Choroid plexus epithelial cell (primary cell): ENCODE measurements around the gene AP4S1.
"Not testable (repeated sequence)": the region's sequence is repeated elsewhere in the genome, so short reads cannot be mapped to it uniquely, and the experiment has no call there.

ENCODE experiments used
- DNase-seq: peaks from one replicate; pipeline ENCODE4 v3.0.0-alpha.2; 2010; ENCODE audit warnings: low read depth
- H3K4me3 ChIP-seq: 2 replicates; pipeline ENCODE4 v1.5.1; 2011; ENCODE audit warnings: low read depth, mild to moderate bottlenecking, control low read depth, low read length, moderate library complexity
- TF ChIP-seq, protein P1 (sequence below): conservative IDR thresholded peaks from 2 replicates; pipeline ENCODE4 v1.5.1; 2011; ENCODE audit warnings: low read depth, mild to moderate bottlenecking, control low read depth, inconsistent platforms, low read length, moderate library complexity

AP4S1 gene

DNA sequence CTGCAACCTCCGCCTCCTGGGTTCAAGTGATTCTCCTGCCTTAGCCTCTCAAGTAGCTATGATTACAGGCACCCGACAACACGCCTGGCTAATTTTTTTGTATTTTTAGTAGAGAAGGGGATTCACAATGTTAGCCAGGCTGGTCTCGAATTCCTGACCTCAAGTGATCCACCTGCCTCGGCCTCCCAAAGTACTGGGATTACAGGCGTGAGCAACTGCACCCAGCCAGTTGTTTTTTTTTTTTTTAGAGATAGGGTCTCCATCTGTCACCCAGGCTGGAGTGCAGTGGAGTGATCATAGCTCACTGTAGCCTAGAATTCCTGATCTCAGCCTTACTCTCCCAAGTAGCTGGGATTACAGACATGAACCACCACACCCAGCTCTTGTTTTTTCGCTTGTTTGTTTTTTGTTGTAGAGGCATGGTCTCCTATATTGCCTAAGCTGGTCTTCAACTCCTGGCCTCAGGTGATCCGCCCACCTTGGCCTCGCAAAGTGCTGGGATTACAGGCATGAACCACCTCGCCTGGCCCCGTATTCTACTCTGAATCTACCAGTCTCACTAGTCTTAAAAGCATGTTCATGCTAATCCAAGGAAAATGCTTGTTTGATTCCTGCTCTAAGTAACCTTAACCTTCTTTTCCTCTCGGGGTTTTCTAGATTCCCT is 32.4 kb downstream of the AP4S1 start:
- no peak for DNase-seq
- H3K4me3 ChIP-seq, result no peak overlapping the region
- TF ChIP-seq, protein P1, sequence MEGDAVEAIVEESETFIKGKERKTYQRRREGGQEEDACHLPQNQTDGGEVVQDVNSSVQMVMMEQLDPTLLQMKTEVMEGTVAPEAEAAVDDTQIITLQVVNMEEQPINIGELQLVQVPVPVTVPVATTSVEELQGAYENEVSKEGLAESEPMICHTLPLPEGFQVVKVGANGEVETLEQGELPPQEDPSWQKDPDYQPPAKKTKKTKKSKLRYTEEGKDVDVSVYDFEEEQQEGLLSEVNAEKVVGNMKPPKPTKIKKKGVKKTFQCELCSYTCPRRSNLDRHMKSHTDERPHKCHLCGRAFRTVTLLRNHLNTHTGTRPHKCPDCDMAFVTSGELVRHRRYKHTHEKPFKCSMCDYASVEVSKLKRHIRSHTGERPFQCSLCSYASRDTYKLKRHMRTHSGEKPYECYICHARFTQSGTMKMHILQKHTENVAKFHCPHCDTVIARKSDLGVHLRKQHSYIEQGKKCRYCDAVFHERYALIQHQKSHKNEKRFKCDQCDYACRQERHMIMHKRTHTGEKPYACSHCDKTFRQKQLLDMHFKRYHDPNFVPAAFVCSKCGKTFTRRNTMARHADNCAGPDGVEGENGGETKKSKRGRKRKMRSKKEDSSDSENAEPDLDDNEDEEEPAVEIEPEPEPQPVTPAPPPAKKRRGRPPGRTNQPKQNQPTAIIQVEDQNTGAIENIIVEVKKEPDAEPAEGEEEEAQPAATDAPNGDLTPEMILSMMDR, result no peak

DNA sequence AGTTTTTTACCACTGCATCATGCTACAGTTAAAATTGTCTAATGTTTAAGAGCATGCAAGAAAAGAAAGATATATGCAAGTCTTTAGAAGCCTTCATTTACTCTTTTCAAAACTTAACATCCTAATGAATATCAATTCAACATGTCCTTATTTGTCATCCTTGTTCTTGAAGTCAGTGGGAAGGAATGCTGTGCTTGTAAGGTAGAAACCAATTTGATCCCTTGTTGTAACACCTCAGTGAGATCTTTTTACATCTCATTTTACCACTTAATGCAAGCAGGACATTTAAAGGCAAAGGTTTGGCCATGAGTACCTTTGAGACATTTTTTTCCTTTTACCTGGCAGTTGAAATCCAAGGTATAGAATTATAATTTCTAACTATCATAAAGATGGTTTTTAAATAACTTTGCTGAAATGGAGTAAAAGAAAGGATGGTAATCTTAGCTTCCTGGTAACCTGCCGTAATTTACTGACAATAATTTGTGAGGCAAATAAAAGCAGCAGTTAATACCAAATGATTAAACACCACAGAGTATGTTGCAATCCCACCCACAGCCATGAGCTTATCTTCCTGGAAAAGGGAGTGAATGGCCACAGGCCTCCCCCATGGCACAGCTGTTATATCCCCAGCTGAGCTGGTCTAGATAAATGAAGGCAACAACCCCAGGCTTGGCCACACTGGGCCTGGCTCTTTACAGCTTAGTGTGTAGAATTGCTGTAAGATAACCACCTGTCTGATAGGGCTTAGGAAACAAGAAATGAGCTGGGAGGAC is 33.9 kb downstream of the AP4S1 start:
- TF ChIP-seq, protein P1, result no peak
- DNase-seq, result peak; percentile 92
- H3K4me3 ChIP-seq, result no peak overlapping the region

DNA sequence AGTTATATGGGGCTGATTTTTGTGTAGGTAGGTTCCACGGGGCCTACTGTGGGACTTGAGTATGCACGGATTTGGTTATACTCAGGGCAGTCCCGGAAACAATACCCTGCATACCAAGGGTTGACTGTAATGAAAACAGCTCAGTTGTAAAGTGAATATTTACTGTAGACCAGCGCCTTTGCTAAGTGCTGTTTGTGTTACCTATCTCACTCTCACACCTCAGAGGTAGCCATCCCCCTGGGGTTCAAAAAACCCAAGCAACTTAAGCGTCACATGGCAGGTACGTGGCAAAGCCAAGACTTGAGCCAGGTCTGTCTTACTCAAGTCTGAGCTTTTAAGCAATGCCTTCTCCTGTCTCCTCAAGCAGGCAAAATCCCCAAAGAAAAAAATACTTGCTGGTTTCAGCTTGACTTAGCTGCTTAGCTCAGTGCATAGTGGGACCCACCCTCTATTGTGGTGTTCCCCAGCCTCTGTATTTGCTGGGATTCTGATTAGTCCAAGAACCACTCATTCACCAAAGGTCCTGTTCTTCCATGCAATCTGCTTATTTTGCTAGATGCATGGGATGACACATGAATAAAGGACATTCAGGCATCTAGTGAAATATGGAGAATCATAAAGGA is 34.9 kb downstream of the AP4S1 start:
- DNase-seq, result no peak
- H3K4me3 ChIP-seq, result no peak overlapping the region
- TF ChIP-seq, protein P1, result no peak

DNA sequence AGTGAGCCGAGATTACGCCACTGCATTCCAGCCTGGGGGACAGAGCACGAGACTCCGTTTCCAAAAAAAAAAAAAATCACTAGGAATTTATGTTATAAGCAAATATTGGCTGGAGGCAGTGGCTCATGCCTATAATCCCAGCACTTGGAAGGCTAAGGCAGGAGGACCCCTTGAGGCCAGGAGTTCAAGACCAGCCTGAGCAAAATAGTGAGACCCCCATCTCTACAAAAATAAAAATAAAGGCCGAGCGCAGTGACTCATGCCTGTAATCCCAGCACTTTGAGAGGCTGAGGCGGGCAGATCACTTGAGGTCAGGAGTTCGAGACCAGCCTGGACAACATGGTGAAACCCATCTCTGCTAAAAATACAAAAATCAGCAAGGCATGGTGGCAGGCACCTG is 37.5 kb downstream of the AP4S1 start:
- DNase-seq, H3K4me3 ChIP-seq: not testable (repeated sequence)

DNA sequence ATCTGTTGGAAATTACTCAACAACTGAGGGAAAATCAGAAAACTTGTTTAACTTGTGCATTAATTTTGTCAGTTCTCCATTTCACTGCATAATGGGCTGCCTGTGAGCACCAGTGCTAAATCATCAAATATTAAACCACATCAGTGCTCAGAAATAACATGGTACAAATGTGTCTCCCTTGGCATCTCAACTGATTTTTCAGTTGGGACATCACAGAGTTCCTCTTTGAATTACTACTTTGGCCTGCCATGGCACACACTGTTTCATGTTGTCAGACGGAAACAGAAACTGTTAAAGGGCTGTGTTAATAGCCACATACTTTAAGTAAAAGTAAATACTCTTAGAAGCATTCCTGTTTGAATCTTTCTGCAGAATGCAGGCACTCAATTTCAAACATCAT is 42.8 kb downstream of the AP4S1 start:
- no peak overlapping the region for H3K4me3 ChIP-seq
- TF ChIP-seq, protein P1, result no peak
- no peak for DNase-seq

DNA sequence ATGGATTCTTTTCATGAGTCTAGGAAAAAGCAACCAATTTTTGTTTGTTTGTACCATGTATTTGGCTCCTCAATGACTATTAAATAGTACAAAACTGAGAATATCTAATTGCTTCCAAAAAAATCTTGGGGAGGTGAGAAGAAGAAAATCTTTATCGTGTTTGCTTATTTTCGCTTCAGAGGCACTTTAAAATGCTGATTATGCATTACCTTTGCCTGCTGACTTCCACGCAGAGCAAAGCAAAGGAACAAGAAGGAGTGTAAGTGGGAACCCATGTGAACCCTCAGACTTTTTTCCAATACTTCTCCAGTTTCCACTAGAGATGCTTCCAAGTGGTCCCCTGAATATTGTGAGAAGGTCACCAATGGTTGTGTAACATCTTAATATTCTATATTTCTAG is 43.9 kb downstream of the AP4S1 start:
- DNase-seq, result no peak
- TF ChIP-seq, protein P1, result no peak
- H3K4me3 ChIP-seq, result no peak overlapping the region

DNA sequence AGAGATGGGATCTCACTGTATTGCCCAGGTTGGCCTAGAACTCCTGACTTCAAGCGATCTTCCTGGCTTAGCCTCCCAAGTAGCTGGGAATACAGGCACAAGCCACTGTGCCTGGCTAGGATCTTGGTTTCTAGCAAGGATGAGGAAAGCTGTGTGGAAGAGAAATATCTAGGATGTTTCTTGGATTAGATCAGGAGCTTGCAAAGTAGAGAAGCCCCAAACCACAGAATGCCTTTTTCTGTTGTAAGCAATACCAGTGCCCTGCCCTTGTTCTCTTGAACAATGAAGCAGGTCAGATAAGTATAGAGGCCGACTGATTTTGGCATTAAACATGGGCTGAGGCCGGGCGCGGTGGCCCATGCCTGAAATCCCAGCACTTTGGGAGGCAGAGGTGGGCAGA is 45.0 kb downstream of the AP4S1 start:
- peak; percentile 90 for DNase-seq
- TF ChIP-seq, protein P1, result no peak

More for the DNA sequence above, 45.0 kb downstream of the AP4S1 start:
- H3K4me3 ChIP-seq, result no peak overlapping the region
